ENCODE results near the gene HIBCH.

DNA sequence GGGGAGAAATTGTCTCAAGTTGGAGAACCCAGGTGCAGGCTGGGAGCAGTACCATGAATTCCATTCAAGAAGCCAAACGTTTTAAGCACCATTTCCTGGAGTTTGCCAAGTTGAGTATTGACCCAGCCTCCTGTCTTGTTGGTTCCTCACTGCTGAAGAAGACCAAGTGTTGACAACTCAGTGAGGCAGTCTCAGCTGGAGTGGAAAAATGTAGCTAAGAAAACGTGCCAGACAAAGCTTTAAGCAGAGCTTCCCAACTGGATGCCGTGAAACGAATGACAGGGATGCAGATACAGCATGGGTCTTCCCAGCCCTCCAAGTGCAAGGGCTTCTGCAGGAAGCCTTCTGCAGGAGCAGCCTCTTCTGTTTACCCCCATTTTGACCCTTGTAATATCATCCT, 23.0 kb upstream of the HIBCH start:
- TF ChIP-seq ATF3 (CRISPR knock-in tag; conservative IDR thresholded peaks at IDR 0.05), result no peak
- TF ChIP-seq USF2 (CRISPR knock-in tag; IDR thresholded peaks at IDR 0.05), result no peak
- TF ChIP-seq, protein P1, sequence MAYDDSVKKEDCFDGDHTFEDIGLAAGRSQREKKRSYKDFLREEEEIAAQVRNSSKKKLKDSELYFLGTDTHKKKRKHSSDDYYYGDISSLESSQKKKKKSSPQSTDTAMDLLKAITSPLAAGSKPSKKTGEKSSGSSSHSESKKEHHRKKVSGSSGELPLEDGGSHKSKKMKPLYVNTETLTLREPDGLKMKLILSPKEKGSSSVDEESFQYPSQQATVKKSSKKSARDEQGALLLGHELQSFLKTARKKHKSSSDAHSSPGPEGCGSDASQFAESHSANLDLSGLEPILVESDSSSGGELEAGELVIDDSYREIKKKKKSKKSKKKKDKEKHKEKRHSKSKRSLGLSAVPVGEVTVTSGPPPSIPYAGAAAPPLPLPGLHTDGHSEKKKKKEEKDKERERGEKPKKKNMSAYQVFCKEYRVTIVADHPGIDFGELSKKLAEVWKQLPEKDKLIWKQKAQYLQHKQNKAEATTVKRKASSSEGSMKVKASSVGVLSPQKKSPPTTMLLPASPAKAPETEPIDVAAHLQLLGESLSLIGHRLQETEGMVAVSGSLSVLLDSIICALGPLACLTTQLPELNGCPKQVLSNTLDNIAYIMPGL (CRISPR knock-in tag; IDR thresholded peaks at IDR 0.05), result no peak
- no peak for TF ChIP-seq ZNF121 (CRISPR knock-in tag; IDR thresholded peaks at IDR 0.05)
- TF ChIP-seq, protein P2, sequence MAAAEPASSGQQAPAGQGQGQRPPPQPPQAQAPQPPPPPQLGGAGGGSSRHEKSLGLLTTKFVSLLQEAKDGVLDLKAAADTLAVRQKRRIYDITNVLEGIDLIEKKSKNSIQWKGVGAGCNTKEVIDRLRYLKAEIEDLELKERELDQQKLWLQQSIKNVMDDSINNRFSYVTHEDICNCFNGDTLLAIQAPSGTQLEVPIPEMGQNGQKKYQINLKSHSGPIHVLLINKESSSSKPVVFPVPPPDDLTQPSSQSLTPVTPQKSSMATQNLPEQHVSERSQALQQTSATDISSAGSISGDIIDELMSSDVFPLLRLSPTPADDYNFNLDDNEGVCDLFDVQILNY (CRISPR knock-in tag; IDR thresholded peaks at IDR 0.05), result no peak
- TF ChIP-seq CTCF (IDR thresholded peaks at IDR 0.05), result no peak
